Smooth muscle cell of the brain vasculature (primary cell): ENCODE data around the gene EIF4A3.
"Not testable (repeated sequence)": the region's sequence is repeated elsewhere in the genome, so short reads cannot be mapped to it uniquely, and the experiment has no call there.

ENCODE experiments used
- DNase-seq: peaks from one replicate; pipeline ENCODE4 v3.0.0-alpha.2; 2012; ENCODE audit warnings: low read depth, low spot score

Gene EIF4A3

GRCh38 chr17:80173126-80173525, 26.2 kb upstream of the EIF4A3 start:
- DNase-seq = no peak

- no peak for DNase-seq
These were observed 24.8 kb upstream of the EIF4A3 start for GRCh38 chr17:80171681-80172080.

GRCh38 chr17:80169784-80170500, 23.0 kb upstream of the EIF4A3 start, which contains the start of gene CARD14:
TSS of gene CARD14 (plus strand) at chr17:80170030. CDS start at chr17:80181439, 11,409 bp downstream.
- no peak for DNase-seq

- no peak for DNase-seq
These were observed 22.2 kb upstream of the EIF4A3 start for GRCh38 chr17:80169107-80169506.

- no peak for DNase-seq
These were observed 21.4 kb upstream of the EIF4A3 start for GRCh38 chr17:80168371-80168770.

GRCh38 chr17:80166446-80166845, 19.5 kb upstream of the EIF4A3 start:
- no peak for DNase-seq

- DNase-seq = no peak
These were observed 17.3 kb upstream of the EIF4A3 start for GRCh38 chr17:80164185-80164584.

- no peak for DNase-seq
These were observed 16.4 kb upstream of the EIF4A3 start for GRCh38 chr17:80163336-80163735.

- DNase-seq = no peak
These were observed 13.6 kb upstream of the EIF4A3 start for GRCh38 chr17:80160536-80160935.

GRCh38 chr17:80158846-80159245, 11.9 kb upstream of the EIF4A3 start:
- DNase-seq = no peak

GRCh38 chr17:80155600-80155999, 8.7 kb upstream of the EIF4A3 start:
- DNase-seq = not testable (repeated sequence)

GRCh38 chr17:80154166-80154565, 7.2 kb upstream of the EIF4A3 start:
- no peak for DNase-seq

GRCh38 chr17:80153004-80153403, 6.1 kb upstream of the EIF4A3 start:
- no peak for DNase-seq

GRCh38 chr17:80152081-80152702, 5.3 kb upstream of the EIF4A3 start:
- no peak for DNase-seq

GRCh38 chr17:80151333-80151732, 4.4 kb upstream of the EIF4A3 start:
- no peak for DNase-seq

GRCh38 chr17:80146121-80147034, 550 bp downstream of the EIF4A3 start:
- DNase-seq = no peak

GRCh38 chr17:80145076-80146075, 1.6 kb downstream of the EIF4A3 start:
- DNase-seq = no peak

GRCh38 chr17:80142929-80143328, 4.0 kb downstream of the EIF4A3 start:
- DNase-seq = no peak

GRCh38 chr17:80141463-80142165, 5.3 kb downstream of the EIF4A3 start:
- no peak for DNase-seq

- DNase-seq = no peak
These were observed 8.0 kb downstream of the EIF4A3 start for GRCh38 chr17:80138856-80139426.
